HG02870 (cell line): ENCODE data around the gene POLD3.

Source experiments
- ATAC-seq: cut with Tn5 transposase; IDR thresholded peaks from one replicate; pipeline ENCODE4 v1.9.1; 2021; ENCODE audit warnings: mild to moderate bottlenecking, moderate library complexity; ENCODE audit not compliant: unreplicated experiment

Gene POLD3

GRCh38 chr11:74672332-74672955 is 80.1 kb downstream of the POLD3 start:
- no peak for ATAC-seq

- no peak for ATAC-seq
Measured at GRCh38 chr11:74672956-74673692, 80.7 kb downstream of the POLD3 start.

- no peak for ATAC-seq
Measured at GRCh38 chr11:74673693-74674360, 81.4 kb downstream of the POLD3 start.

- ATAC-seq = no peak
Measured at GRCh38 chr11:74675761-74676160, 83.4 kb downstream of the POLD3 start.

- no peak for ATAC-seq
Measured at GRCh38 chr11:74676596-74676995, 84.2 kb downstream of the POLD3 start.

- ATAC-seq = no peak
Measured at GRCh38 chr11:74677131-74677530, 84.7 kb downstream of the POLD3 start.

- ATAC-seq = no peak
Measured at GRCh38 chr11:74678041-74678440, 85.7 kb downstream of the POLD3 start.

- no peak for ATAC-seq
Measured at GRCh38 chr11:74678591-74679512, 86.5 kb downstream of the POLD3 start.

GRCh38 chr11:74679513-74679865 is 87.1 kb downstream of the POLD3 start:
- no peak for ATAC-seq

- no peak for ATAC-seq
Measured at GRCh38 chr11:74680035-74680671, 87.8 kb downstream of the POLD3 start.

GRCh38 chr11:74680703-74681531 is 88.5 kb downstream of the POLD3 start:
- no peak for ATAC-seq

- ATAC-seq = no peak
Measured at GRCh38 chr11:74681686-74682651, 89.6 kb downstream of the POLD3 start.

- no peak for ATAC-seq
Measured at GRCh38 chr11:74682731-74683278, 90.4 kb downstream of the POLD3 start.

GRCh38 chr11:74683279-74683871 is 91.0 kb downstream of the POLD3 start:
- ATAC-seq = no peak

GRCh38 chr11:74683941-74684481 is 91.6 kb downstream of the POLD3 start:
- ATAC-seq = no peak

GRCh38 chr11:74684661-74685060 is 92.3 kb downstream of the POLD3 start:
- no peak for ATAC-seq

- ATAC-seq = no peak
Measured at GRCh38 chr11:74685338-74685737, 93.0 kb downstream of the POLD3 start.

- ATAC-seq = no peak
Measured at GRCh38 chr11:74685905-74686304, 93.5 kb downstream of the POLD3 start.
